Upper lobe of right lung (tissue), 1 donor: Measurements from ENCODE around the gene STPG4. TPM values are rescaled to one million over a fixed set of nuclear protein-coding genes. Genes with fewer than 3 reads are reported as not detected.

Source experiments
- ATAC-seq: fragments of 200-7000 bp; cut with Tn5 transposase; one replicate; pipeline ENCODE4 v1.9.1; 2020; ENCODE audit warnings: mild to moderate bottlenecking, moderate library complexity
- DNase-seq: peaks from one replicate; pipeline ENCODE4 v3.0.0-alpha.2; 2020
- H3K27ac ChIP-seq: fragments of 200-600 bp; one replicate; pipeline ENCODE4 v1.8.0; 2022
- H3K27me3 ChIP-seq: fragments of 200-600 bp; one replicate; pipeline ENCODE4 v1.8.0; 2022; ENCODE audit warnings: mild to moderate bottlenecking
- H3K36me3 ChIP-seq: fragments of 200-600 bp; one replicate; pipeline ENCODE4 v1.8.0; 2022
- H3K4me1 ChIP-seq: fragments of 200-600 bp; one replicate; pipeline ENCODE4 v1.8.0; 2022
- H3K4me3 ChIP-seq: fragments of 200-600 bp; one replicate; pipeline ENCODE4 v1.8.0; 2022; ENCODE audit warnings: mild to moderate bottlenecking
- H3K9me3 ChIP-seq: fragments of 200-600 bp; one replicate; pipeline ENCODE4 v1.8.0; 2022
- intact Hi-C: fragments of 100-400 bp; cut with DNase I; formaldehyde crosslinking; loops from one replicate; pipeline ENCODE4 v1.11.0; 2022
- total RNA-seq: library from RNA; stranded (reverse); fragmentation: NEBNext Ultra II Directional; extraction: Animal tissue kit (Norgen Biotek cat#: 25700); gene quantifications from one replicate; pipeline ENCODE4 v1.2.1, GENCODE V29; 2021
- TF ChIP-seq, protein P1 (sequence below): fragments of 200-600 bp; IDR thresholded peaks from one replicate; pipeline ENCODE4 v1.8.0; 2022; ENCODE audit warnings: antibody characterized with exemption
- donor health status: DM: no; HTN: yes; CAD: no; lungs with severe emphysema.

Gene STPG4
- total RNA-seq, 1 donor from 2014 or later, result not detected

DNA sequence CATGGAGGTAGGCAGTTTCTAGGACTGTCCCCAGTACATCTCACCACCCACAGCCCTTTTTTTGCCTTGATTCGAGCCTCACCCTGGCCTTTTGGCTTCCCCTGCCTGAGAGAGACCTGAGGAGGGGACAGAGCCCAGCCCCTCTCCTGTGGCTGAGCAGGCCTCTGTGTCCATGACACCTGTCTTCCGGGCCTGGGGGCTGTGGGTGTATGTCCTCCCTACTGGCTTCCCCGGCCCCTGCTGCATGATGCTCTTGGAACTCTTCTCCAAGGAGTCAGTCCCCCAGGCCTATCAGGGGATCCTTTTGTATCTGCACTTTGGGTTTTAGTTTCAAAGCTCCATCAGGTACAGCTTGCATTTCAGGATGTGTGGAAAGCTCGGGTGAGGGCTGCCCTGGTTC is 80.4 kb downstream of the STPG4 start:
- Histone ChIP-seq H3K27me3 (no peaks in the 10 kb centered on the region), H3K4me1 (peaks cover 87% of the 10 kb centered on the region), H3K4me3 (no peak overlapping the region), H3K9me3 (no peaks in the 10 kb centered on the region), H3K36me3 (no peaks in the 10 kb centered on the region), H3K27ac (peak overlapping the region; percentile 85)
- no peak for DNase-seq
- no peak for ATAC-seq
- intact Hi-C loops, result no loop called here
- TF ChIP-seq, protein P1, sequence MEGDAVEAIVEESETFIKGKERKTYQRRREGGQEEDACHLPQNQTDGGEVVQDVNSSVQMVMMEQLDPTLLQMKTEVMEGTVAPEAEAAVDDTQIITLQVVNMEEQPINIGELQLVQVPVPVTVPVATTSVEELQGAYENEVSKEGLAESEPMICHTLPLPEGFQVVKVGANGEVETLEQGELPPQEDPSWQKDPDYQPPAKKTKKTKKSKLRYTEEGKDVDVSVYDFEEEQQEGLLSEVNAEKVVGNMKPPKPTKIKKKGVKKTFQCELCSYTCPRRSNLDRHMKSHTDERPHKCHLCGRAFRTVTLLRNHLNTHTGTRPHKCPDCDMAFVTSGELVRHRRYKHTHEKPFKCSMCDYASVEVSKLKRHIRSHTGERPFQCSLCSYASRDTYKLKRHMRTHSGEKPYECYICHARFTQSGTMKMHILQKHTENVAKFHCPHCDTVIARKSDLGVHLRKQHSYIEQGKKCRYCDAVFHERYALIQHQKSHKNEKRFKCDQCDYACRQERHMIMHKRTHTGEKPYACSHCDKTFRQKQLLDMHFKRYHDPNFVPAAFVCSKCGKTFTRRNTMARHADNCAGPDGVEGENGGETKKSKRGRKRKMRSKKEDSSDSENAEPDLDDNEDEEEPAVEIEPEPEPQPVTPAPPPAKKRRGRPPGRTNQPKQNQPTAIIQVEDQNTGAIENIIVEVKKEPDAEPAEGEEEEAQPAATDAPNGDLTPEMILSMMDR, result no peak

DNA sequence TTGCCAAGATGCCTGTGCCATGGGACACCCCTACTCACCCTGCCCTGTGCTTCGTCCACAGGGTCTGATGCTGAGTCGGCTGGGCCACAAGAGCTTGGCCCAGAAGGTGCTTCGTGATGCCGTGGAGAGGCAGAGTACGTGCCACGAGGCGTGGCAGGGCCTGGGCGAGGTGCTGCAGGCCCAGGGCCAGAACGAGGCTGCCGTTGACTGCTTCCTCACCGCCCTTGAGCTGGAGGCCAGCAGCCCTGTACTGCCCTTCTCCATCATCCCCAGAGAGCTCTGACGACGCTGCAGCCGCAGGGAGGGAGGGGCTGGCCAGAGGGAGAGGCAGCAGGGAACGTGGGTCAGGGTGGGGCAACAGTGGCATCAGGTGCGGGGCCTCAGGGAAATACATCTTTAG is 81.5 kb downstream of the STPG4 start:
- Histone ChIP-seq H3K4me3 (no peak overlapping the region), H3K9me3 (no peaks in the 10 kb centered on the region), H3K27me3 (no peaks in the 10 kb centered on the region), H3K36me3 (no peaks in the 10 kb centered on the region), H3K4me1 (peaks cover 88% of the 10 kb centered on the region), H3K27ac (peak overlapping the region; percentile 85)
- ATAC-seq (no peak), DNase-seq (no peak)
- intact Hi-C loops, result no loop called here
- TF ChIP-seq, protein P1, result no peak

DNA sequence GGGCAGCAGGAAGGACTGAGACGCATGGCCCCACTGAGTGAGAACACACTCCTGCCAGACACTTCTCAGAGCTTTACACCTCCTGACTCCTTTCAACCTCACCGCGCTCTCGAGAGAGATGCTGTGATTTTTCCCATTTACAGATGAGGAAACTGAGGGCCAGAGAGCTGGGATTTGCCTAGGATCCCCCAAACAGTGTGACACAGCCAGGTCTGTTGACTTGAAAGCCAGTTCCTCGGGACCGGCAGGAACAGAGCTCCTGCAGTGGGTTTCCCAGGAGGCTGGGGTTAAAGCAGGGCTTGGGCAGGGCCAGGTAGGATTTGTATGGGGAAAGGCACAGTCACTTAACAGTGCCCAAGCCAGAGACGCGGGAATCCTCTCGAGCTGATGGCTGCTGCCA is 81.9 kb downstream of the STPG4 start:
- intact Hi-C loops, result no loop called here
- no peak for ATAC-seq
- TF ChIP-seq, protein P1, result no peak
- Histone ChIP-seq H3K9me3 (no peaks in the 10 kb centered on the region), H3K4me3 (no peak overlapping the region), H3K36me3 (no peaks in the 10 kb centered on the region), H3K4me1 (peaks cover 87% of the 10 kb centered on the region), H3K27ac (peak overlapping the region; percentile 85), H3K27me3 (no peaks in the 10 kb centered on the region)
- DNase-seq, result no peak

DNA sequence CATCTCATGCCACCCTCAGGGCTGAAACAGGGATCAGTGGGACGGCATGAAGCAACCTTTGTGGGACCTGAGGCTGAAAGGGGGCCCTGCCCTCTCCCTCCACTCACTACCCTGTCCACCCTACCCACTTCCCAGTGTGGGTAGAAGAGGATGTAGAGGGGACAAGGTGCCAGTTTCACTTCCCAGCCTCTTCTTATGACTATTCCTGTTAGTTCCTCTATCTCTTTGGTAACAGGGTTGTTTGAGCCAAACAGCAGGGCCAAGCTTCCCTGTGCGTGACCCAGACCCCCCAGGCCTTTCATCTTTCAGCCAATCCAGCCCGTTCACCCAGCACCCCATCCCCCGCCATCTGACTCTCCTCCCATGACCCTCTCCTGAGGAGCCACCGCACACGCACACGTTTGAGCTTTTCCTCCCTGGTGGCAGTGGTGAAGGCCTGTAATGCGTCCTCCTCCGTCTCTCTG is 82.3 kb downstream of the STPG4 start:
- H3K4me3 ChIP-seq, result no peak overlapping the region
- peak overlapping the region; percentile 85 for H3K27ac ChIP-seq
- H3K4me1 ChIP-seq, result peaks cover 87% of the 10 kb centered on the region
- peak; percentile 66 for ATAC-seq
- TF ChIP-seq, protein P1, result no peak
- DNase-seq, result peak; percentile 83
- H3K27me3 ChIP-seq, result no peaks in the 10 kb centered on the region
- H3K9me3 ChIP-seq, result no peaks in the 10 kb centered on the region
- intact Hi-C loops, result no loop called here
- H3K36me3 ChIP-seq, result no peaks in the 10 kb centered on the region

DNA sequence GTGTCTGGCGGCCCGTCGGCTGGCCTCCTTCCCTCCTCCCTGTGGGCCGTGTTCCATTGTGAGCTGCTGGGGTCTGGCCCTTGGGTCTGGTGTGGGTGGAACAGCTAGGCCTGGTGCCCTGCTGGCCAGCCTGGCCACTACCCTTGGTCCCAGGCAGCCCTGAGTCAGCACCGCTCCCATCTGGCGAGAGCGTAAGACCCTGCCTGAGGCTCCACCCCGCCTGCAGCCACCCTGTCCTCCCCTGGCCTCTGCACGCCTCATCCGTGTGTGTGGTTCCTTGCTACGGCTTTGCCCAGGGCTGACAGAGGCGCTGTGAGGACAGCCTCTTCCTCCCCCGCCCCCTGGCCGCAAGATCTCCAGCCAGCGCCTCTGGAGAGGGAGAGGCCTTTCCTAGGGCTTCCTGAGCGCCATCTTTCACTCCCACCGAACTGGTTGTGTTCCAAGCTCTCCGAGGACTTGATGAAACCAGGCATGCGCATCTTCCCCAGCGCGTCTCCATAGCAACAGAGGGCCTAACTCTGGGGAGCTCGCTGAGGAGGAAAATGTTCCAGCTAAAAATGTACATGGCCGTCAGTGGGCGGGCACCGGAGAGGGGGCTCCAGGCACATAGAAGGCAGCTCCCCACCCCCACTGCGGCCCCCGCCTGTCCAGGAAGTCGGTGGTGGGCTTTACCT is 83.0 kb downstream of the STPG4 start:
- DNase-seq (peak; percentile 85), ATAC-seq (peak; percentile 53)
- Histone ChIP-seq H3K4me1 (peaks cover 87% of the 10 kb centered on the region), H3K4me3 (no peak overlapping the region), H3K27me3 (no peaks in the 10 kb centered on the region), H3K36me3 (no peaks in the 10 kb centered on the region), H3K9me3 (no peaks in the 10 kb centered on the region), H3K27ac (peak overlapping the region; percentile 85)
- intact Hi-C loops, result no loop called here
- TF ChIP-seq, protein P1, result no peak
